IMR-90 (cell line): ENCODE measurements around the gene OPCML. TPM values are rescaled to one million over a fixed set of nuclear protein-coding genes. Genes with fewer than 3 reads are reported as not detected.

Source experiments
- ATAC-seq: fragments of 200-7000 bp; cut with Tn5 transposase; 2 replicates; pipeline ENCODE4 v1.9.1; 2020; ENCODE audit warnings: low read depth, mild to moderate bottlenecking, moderate library complexity
- BruUV-seq: library from RNA; stranded (reverse); fragments of 400-500 nt; replicated peaks from 2 replicates; lab custom pipeline; 2021; lab: Mats Ljungman, UMichigan
- CTCF ChIA-PET: fragments of 300-600 bp; formaldehyde crosslinking; extraction: SDS; loops from one replicate; lab custom pipeline; 2021; ENCODE audit warnings: antibody characterized with exemption; lab: Yijun Ruan, JAX
- POLR2A ChIA-PET: fragments of 300-600 bp; sonication (Branson Sonifier 250); formaldehyde crosslinking; loops from one replicate; lab custom pipeline; 2022; ENCODE audit warnings: antibody characterized with exemption; ENCODE audit not compliant: unreplicated experiment; lab: Charles Lee
- DNase-seq: peaks from one replicate; pipeline ENCODE4 v3.0.0; 2013
- H2AFZ ChIP-seq: replicated peaks from 2 replicates; pipeline ENCODE3; 2013; ENCODE audit warnings: low read length, mild to moderate bottlenecking; ENCODE audit not compliant: poor library complexity
- H2AK5ac ChIP-seq: 2 replicates; pipeline ENCODE4 v1.6.1; 2013; ENCODE audit warnings: low read depth, low read length, inconsistent platforms
- H2AK9ac ChIP-seq: replicated peaks from 2 replicates; pipeline ENCODE3; 2013; ENCODE audit warnings: mild to moderate bottlenecking, low read depth, low read length, moderate library complexity; ENCODE audit not compliant: poor library complexity
- H2BK120ac ChIP-seq: 2 replicates; pipeline ENCODE4 v1.6.1; 2013; ENCODE audit warnings: low read depth, low read length, inconsistent platforms
- H2BK15ac ChIP-seq: 3 replicates; pipeline ENCODE4 v1.6.1; 2013; ENCODE audit warnings: low read depth, low read length, inconsistent platforms
- H2BK20ac ChIP-seq: 2 replicates; pipeline ENCODE4 v1.6.1; 2013; ENCODE audit warnings: low read depth, mild to moderate bottlenecking, inconsistent platforms, low read length, moderate library complexity
- H2BK5ac ChIP-seq: 2 replicates; pipeline ENCODE4 v1.6.1; 2013; ENCODE audit warnings: mild to moderate bottlenecking, low read depth, low read length, inconsistent platforms; ENCODE audit not compliant: poor library complexity, severe bottlenecking
- H3K14ac ChIP-seq: replicated peaks from 2 replicates; pipeline ENCODE4 v1.6.1; 2013; ENCODE audit warnings: low read depth, low read length, inconsistent platforms
- H3K18ac ChIP-seq: 2 replicates; pipeline ENCODE4 v1.6.1; 2013; ENCODE audit warnings: low read depth, low read length, control low read depth
- H3K23ac ChIP-seq: 2 replicates; pipeline ENCODE4 v1.6.1; 2013; ENCODE audit warnings: low read depth, low read length, inconsistent platforms
- H3K27ac ChIP-seq: 2 replicates; pipeline ENCODE4 v1.5.1; 2013; ENCODE audit warnings: mild to moderate bottlenecking, control low read depth, low read length; ENCODE audit not compliant: insufficient read depth
- H3K27me3 ChIP-seq: 2 replicates; pipeline ENCODE4 v1.6.1; 2013; ENCODE audit warnings: low read length; ENCODE audit not compliant: control insufficient read depth, insufficient read depth
- H3K36me3 ChIP-seq: 2 replicates; pipeline ENCODE4 v1.6.1; 2013; ENCODE audit warnings: low read length, mixed read lengths; ENCODE audit not compliant: control insufficient read depth, insufficient read depth
- H3K4ac ChIP-seq: 2 replicates; pipeline ENCODE4 v1.6.1; 2013; ENCODE audit warnings: low read depth, low read length, inconsistent platforms
- H3K4me1 ChIP-seq: 2 replicates; pipeline ENCODE4 v1.6.1; 2013; ENCODE audit warnings: low read length, mixed read lengths; ENCODE audit not compliant: control insufficient read depth, insufficient read depth
- H3K4me2 ChIP-seq: 2 replicates; pipeline ENCODE4 v1.6.1; 2013; ENCODE audit warnings: low read depth, mild to moderate bottlenecking, control low read depth, low read length, moderate library complexity
- H3K4me3 ChIP-seq: 2 replicates; pipeline ENCODE4 v1.5.1; 2013; ENCODE audit warnings: low read depth, mild to moderate bottlenecking, control low read depth, low read length, moderate library complexity; ENCODE audit not compliant: insufficient read depth
- H3K56ac ChIP-seq: 2 replicates; pipeline ENCODE4 v1.6.1; 2013; ENCODE audit warnings: low read length, inconsistent platforms; ENCODE audit not compliant: insufficient read depth; ENCODE audit errors: extremely low read depth
- H3K79me1 ChIP-seq, 2 experiments: 2 replicates each; pipeline ENCODE4 v1.6.1; 2013; ENCODE audit warnings: low read length in 2 of 2, inconsistent platforms in 1 of 2, low read depth in 1 of 2
- H3K9ac ChIP-seq: 2 replicates; pipeline ENCODE4 v1.6.1; 2013; ENCODE audit warnings: low read depth, low read length, control low read depth
- H3K9me1 ChIP-seq: 2 replicates; pipeline ENCODE4 v1.6.1; 2013; ENCODE audit warnings: low read length, inconsistent platforms; ENCODE audit not compliant: insufficient read depth
- H3K9me3 ChIP-seq: 2 replicates; pipeline ENCODE4 v1.6.1; 2013; ENCODE audit warnings: low read length; ENCODE audit not compliant: control insufficient read depth, insufficient read depth
- H4K20me1 ChIP-seq: 2 replicates; pipeline ENCODE4 v1.6.1; 2013; ENCODE audit warnings: low read length, inconsistent platforms; ENCODE audit not compliant: insufficient read depth
- H4K5ac ChIP-seq: 2 replicates; pipeline ENCODE4 v1.6.1; 2013; ENCODE audit warnings: mild to moderate bottlenecking, low read depth, low read length, control low read depth
- H4K8ac ChIP-seq, 2 experiments: 2 replicates each; pipeline ENCODE4 v1.6.1; 2013; ENCODE audit warnings: low read depth in 2 of 2, low read length in 2 of 2, control low read depth in 1 of 2, inconsistent platforms in 1 of 2
- H4K91ac ChIP-seq: 2 replicates; pipeline ENCODE4 v1.6.1; 2013; ENCODE audit warnings: low read depth, low read length, inconsistent platforms; ENCODE audit not compliant: insufficient read depth
- BHLHE40 ChIP-seq: fragments of 150-350 bp; IDR thresholded peaks from 2 replicates; pipeline ENCODE4 v1.6.1; 2016; ENCODE audit warnings: mild to moderate bottlenecking, low read depth, low read length
- CEBPB ChIP-seq: IDR thresholded peaks from 2 replicates; pipeline ENCODE4 v1.6.1; 2012; ENCODE audit warnings: low read depth, low read length, improper control_type of control experiment
- CHD1 ChIP-seq: IDR thresholded peaks from 2 replicates; pipeline ENCODE4 v1.6.1; 2012; ENCODE audit warnings: low read depth, low read length, improper control_type of control experiment
- FOS ChIP-seq: fragments of 150-350 bp; IDR thresholded peaks from 2 replicates; pipeline ENCODE4 v1.6.1; 2016; ENCODE audit warnings: low read depth, low read length
- MAFK ChIP-seq: IDR thresholded peaks from 2 replicates; pipeline ENCODE4 v1.6.1; 2012; ENCODE audit warnings: low read depth, low read length, improper control_type of control experiment
- MAZ ChIP-seq: IDR thresholded peaks from 2 replicates; pipeline ENCODE4 v1.6.1; 2012; ENCODE audit warnings: low read depth, mild to moderate bottlenecking, low read length, improper control_type of control experiment, moderate library complexity, borderline replicate concordance
- MXI1 ChIP-seq: IDR thresholded peaks from 2 replicates; pipeline ENCODE4 v1.6.1; 2012; ENCODE audit warnings: low read depth, mild to moderate bottlenecking, low read length, moderate library complexity, borderline replicate concordance
- NFE2L2 ChIP-seq: fragments of 150-350 bp; IDR thresholded peaks from 2 replicates; pipeline ENCODE4 v1.6.1; 2016; ENCODE audit warnings: low read depth, mild to moderate bottlenecking, low read length
- POLR2A ChIP-seq: IDR thresholded peaks from 2 replicates; pipeline ENCODE4 v1.6.1; 2012; ENCODE audit warnings: mild to moderate bottlenecking, low read depth, low read length
- RAD21 ChIP-seq: IDR thresholded peaks from 2 replicates; pipeline ENCODE4 v1.6.1; 2012; ENCODE audit warnings: low read length, improper control_type of control experiment
- RCOR1 ChIP-seq: IDR thresholded peaks from 2 replicates; pipeline ENCODE4 v1.6.1; 2012; ENCODE audit warnings: mild to moderate bottlenecking, low read length, improper control_type of control experiment; ENCODE audit not compliant: insufficient replicate concordance
- RFX5 ChIP-seq: IDR thresholded peaks from 2 replicates; pipeline ENCODE4 v1.8.0; 2012; ENCODE audit warnings: low read depth, mild to moderate bottlenecking, low read length, moderate library complexity
- SMC3 ChIP-seq: fragments of 150-350 bp; IDR thresholded peaks from 2 replicates; pipeline ENCODE4 v1.6.1; 2016; ENCODE audit warnings: low read depth, mild to moderate bottlenecking, antibody characterized with exemption, low read length, moderate library complexity
- WGBS, 2 experiments: methylation state at CpG; one replicate each; pipeline versions ENCODE4 v1.1.5 to v1.1.7; 2013; ENCODE audit warnings: missing lambda C conversion rate in 2 of 2; ENCODE audit not compliant: insufficient read length in 1 of 2; ENCODE audit errors: extremely low coverage in 2 of 2; 5-methylcytosine and 5-hydroxymethylcytosine counted together
- dilution Hi-C: fragments of 300-500 bp; cut with HindIII; formaldehyde crosslinking; loops from one replicate; pipeline ENCODE4 v1.14.3; 2018; ENCODE audit warnings: low sequenced_read_pairs; ENCODE audit not compliant: unreplicated experiment
- in situ Hi-C: fragments of 300-500 bp; cut with MboI; formaldehyde crosslinking; loops from 3 replicates; pipeline ENCODE4 v1.14.3; 2019; ENCODE audit warnings: low sequenced_read_pairs, inconsistent platforms, mixed read lengths
- intact Hi-C: fragments of 100-400 bp; cut with micrococcal nuclease; formaldehyde crosslinking; loops from 2 replicates; pipeline ENCODE4 v1.10.0; 2022
- polyA plus RNA-seq, 3 experiments: library from polyadenylated mRNA; depleted of rRNA; stranded (reverse); fragments of >200 nt; gene quantifications; 2 replicates each; pipeline ENCODE4 v1.2.3, GENCODE V29; 2012; ENCODE audit warnings: low replicate concordance in 1 of 3
- total RNA-seq: library from RNA; depleted of rRNA; stranded (reverse); fragments of >200 nt; gene quantifications from 2 replicates; pipeline ENCODE4 v1.2.3, GENCODE V29; 2012
- TF ChIP-seq, protein P1 (sequence below): conservative IDR thresholded peaks from 2 replicates; pipeline ENCODE4 v1.5.1; 2012; ENCODE audit warnings: mild to moderate bottlenecking, low read depth, low read length, improper control_type of control experiment
- TF ChIP-seq, protein P2 (sequence below): fragments of 150-350 bp; IDR thresholded peaks from 2 replicates; pipeline ENCODE4 v1.6.1; 2017; ENCODE audit warnings: mild to moderate bottlenecking, antibody characterized with exemption, low read length, low read depth
- TF ChIP-seq, protein P3 (sequence below): fragments of 150-350 bp; IDR thresholded peaks from 2 replicates; pipeline ENCODE4 v1.6.1; 2016; ENCODE audit warnings: low read depth, mild to moderate bottlenecking, low read length, moderate library complexity, borderline replicate concordance

OPCML gene
- total and polyA plus RNA-seq, 2 of the 4 experiments (the other 2 are of a cell fraction), result under 0.01 to 2.6 TPM

DNA sequence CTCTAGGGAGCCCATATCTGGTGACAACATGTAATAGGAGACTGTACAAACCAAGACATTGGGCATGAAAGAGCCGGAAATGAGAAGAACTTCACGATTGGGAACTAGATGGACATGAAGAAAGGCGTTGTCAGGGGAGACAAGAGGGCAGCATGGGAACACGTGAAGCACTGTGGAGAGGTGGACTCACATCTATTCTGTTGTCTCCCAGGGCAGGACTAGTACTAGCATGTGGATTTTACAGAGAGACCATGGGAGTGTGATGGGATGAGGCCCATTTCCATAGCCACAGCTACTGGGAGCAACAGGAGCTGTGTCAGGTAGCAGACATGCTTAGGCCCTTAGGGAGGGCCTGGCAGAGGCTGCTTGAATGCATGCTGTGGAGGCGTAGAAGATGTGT lies 333.9 kb downstream of the OPCML start:
- H3K4me1 ChIP-seq, result no peaks in the 10 kb centered on the region
- H3K4me3 ChIP-seq, result no peak overlapping the region
- H4K20me1 ChIP-seq, result no peaks in the 10 kb centered on the region
- no peaks in the 10 kb centered on the region for H3K36me3 ChIP-seq
- 36% methylated on average over 2 of the region's 5 CpGs; no CpG with 5 or more reads in 1 of the 2 experiments for WGBS, 2 experiments
- intact Hi-C loops, result no loop called here
- no peak overlapping the region for H3K9ac ChIP-seq
- H3K23ac ChIP-seq, result no peak overlapping the region
- H3K4ac ChIP-seq, result no peak overlapping the region
- H2BK20ac ChIP-seq, result no peak overlapping the region
- ChIA-PET POLR2A (no interaction called here), CTCF (no interaction called here)
- no peak overlapping the region for H2AK5ac ChIP-seq
- TF ChIP-seq NFE2L2, result no peak
- no peak for TF ChIP-seq RCOR1
- TF ChIP-seq, protein P1, sequence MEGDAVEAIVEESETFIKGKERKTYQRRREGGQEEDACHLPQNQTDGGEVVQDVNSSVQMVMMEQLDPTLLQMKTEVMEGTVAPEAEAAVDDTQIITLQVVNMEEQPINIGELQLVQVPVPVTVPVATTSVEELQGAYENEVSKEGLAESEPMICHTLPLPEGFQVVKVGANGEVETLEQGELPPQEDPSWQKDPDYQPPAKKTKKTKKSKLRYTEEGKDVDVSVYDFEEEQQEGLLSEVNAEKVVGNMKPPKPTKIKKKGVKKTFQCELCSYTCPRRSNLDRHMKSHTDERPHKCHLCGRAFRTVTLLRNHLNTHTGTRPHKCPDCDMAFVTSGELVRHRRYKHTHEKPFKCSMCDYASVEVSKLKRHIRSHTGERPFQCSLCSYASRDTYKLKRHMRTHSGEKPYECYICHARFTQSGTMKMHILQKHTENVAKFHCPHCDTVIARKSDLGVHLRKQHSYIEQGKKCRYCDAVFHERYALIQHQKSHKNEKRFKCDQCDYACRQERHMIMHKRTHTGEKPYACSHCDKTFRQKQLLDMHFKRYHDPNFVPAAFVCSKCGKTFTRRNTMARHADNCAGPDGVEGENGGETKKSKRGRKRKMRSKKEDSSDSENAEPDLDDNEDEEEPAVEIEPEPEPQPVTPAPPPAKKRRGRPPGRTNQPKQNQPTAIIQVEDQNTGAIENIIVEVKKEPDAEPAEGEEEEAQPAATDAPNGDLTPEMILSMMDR, result no peak
- TF ChIP-seq SMC3, result no peak
- TF ChIP-seq CEBPB, result no peak
- TF ChIP-seq, protein P2, sequence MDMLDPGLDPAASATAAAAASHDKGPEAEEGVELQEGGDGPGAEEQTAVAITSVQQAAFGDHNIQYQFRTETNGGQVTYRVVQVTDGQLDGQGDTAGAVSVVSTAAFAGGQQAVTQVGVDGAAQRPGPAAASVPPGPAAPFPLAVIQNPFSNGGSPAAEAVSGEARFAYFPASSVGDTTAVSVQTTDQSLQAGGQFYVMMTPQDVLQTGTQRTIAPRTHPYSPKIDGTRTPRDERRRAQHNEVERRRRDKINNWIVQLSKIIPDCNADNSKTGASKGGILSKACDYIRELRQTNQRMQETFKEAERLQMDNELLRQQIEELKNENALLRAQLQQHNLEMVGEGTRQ, result no peak
- TF ChIP-seq MXI1, result no peak
- TF ChIP-seq RFX5, result no peak
- no peak for TF ChIP-seq CHD1
- no peak for TF ChIP-seq BHLHE40
- TF ChIP-seq MAZ, result no peak
- TF ChIP-seq FOS, result no peak
- no peak for TF ChIP-seq POLR2A
- no peak for TF ChIP-seq RAD21
- TF ChIP-seq MAFK, result no peak
- TF ChIP-seq, protein P3, sequence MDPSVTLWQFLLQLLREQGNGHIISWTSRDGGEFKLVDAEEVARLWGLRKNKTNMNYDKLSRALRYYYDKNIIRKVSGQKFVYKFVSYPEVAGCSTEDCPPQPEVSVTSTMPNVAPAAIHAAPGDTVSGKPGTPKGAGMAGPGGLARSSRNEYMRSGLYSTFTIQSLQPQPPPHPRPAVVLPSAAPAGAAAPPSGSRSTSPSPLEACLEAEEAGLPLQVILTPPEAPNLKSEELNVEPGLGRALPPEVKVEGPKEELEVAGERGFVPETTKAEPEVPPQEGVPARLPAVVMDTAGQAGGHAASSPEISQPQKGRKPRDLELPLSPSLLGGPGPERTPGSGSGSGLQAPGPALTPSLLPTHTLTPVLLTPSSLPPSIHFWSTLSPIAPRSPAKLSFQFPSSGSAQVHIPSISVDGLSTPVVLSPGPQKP, result no peak
- no peak overlapping the region for H4K5ac ChIP-seq
- H4K91ac ChIP-seq, result no peak overlapping the region
- no peak overlapping the region for H3K18ac ChIP-seq
- no peak overlapping the region for H2AK9ac ChIP-seq
- in situ Hi-C loops, result no loop called here
- dilution Hi-C loops, result no loop called here
- H3K56ac ChIP-seq, result no peak overlapping the region
- H3K9me1 ChIP-seq, result no peaks in the 10 kb centered on the region
- no peak overlapping the region for H3K27ac ChIP-seq
- H3K79me1 ChIP-seq, result no peaks in the 10 kb centered on the region
- ATAC-seq (no peak), DNase-seq (no peak)
- H3K27me3 ChIP-seq, result no peaks in the 10 kb centered on the region
- no peak overlapping the region for H3K4me2 ChIP-seq
- peaks cover 33% of the 10 kb centered on the region for H3K9me3 ChIP-seq
- H2BK15ac ChIP-seq, result no peak overlapping the region
- no peak overlapping the region for H4K8ac ChIP-seq
- H2BK120ac ChIP-seq, result no peak overlapping the region
- no peak overlapping the region for H2BK5ac ChIP-seq
- no peak overlapping the region for H2AFZ ChIP-seq
- BruUV-seq, result no TSS peak
- no peak overlapping the region for H3K14ac ChIP-seq
